ENCODE results near the gene SPECC1L.

DNA sequence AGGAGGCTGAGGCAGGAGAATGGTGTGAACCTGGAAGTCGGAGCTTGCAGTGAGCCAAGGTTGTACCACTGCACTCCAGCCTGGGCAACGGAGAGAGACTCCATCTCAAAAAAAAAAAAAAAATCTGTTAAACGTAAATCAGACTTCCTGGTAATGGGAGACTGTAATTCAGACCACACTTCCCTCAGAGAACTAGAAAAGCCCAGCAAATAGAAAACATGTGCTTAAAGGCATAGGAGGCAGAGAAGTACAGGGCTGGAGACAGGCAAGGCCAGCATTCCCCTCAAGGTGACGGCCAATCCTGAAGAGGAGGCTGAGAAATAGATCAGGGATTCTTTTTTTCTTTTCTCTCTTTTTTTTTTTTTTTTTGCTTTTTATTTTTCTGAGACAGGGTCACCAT, 34.0 kb upstream of the SPECC1L start:
- TF ChIP-seq, protein P1, sequence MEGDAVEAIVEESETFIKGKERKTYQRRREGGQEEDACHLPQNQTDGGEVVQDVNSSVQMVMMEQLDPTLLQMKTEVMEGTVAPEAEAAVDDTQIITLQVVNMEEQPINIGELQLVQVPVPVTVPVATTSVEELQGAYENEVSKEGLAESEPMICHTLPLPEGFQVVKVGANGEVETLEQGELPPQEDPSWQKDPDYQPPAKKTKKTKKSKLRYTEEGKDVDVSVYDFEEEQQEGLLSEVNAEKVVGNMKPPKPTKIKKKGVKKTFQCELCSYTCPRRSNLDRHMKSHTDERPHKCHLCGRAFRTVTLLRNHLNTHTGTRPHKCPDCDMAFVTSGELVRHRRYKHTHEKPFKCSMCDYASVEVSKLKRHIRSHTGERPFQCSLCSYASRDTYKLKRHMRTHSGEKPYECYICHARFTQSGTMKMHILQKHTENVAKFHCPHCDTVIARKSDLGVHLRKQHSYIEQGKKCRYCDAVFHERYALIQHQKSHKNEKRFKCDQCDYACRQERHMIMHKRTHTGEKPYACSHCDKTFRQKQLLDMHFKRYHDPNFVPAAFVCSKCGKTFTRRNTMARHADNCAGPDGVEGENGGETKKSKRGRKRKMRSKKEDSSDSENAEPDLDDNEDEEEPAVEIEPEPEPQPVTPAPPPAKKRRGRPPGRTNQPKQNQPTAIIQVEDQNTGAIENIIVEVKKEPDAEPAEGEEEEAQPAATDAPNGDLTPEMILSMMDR (IDR thresholded peaks at IDR 0.05) = no peak
- TF ChIP-seq POLR2AphosphoS5 (IDR thresholded peaks at IDR 0.05) (no peak), POLR2A (IDR thresholded peaks at IDR 0.05) (no peak)

All from stomach (tissue), 4 donors.